ENCODE measurements around the gene CRTAP.
"Not testable (repeated sequence)": the region's sequence is repeated elsewhere in the genome, so short reads cannot be mapped to it uniquely, and the experiment has no call there.

Gene CRTAP

GRCh38 chr3:33113772-33114621 lies at the start of gene CRTAP:
TSS of gene CRTAP (plus strand) at chr3:33114014. CDS start at chr3:33114078, 64 bp downstream.
- peak within 1 kb of the TSS; percentile 90 for H3K27ac ChIP-seq
- H3K4me3 ChIP-seq (ENCODE audit: low read depth in 1 of 2, low read length in 1 of 2): peak within 1 kb of the TSS; percentile 81 to 84
- no peaks in the 10 kb centered on the region for H3K27me3 ChIP-seq
- H3K9me3 ChIP-seq: no peaks in the 10 kb centered on the region
- peaks cover 28 to 30% of the 10 kb centered on the region in 2 experiments for H3K4me1 ChIP-seq (ENCODE audit: control insufficient read depth in 1 of 2, insufficient read depth in 1 of 2, low read depth in 1 of 2, low read length in 1 of 2)
- no peaks in the 10 kb centered on the region for H3K36me3 ChIP-seq
- TF ChIP-seq CTCF (IDR thresholded peaks at IDR 0.05): peak; percentile 35

GRCh38 chr3:33064929-33065328 lies 48.9 kb upstream of the CRTAP start:
- Histone ChIP-seq H3K9me3 (no peaks in the 10 kb centered on the region), H3K4me1 (ENCODE audit: control insufficient read depth in 1 of 2, insufficient read depth in 1 of 2, low read depth in 1 of 2, low read length in 1 of 2) (no peaks in the 10 kb centered on the region), H3K36me3 (peaks cover 84% of the 10 kb centered on the region), H3K27me3 (no peaks in the 10 kb centered on the region), H3K27ac (no peak overlapping the region), H3K4me3 (ENCODE audit: low read depth in 1 of 2, low read length in 1 of 2) (no peak overlapping the region)
- no peak for TF ChIP-seq CTCF (IDR thresholded peaks at IDR 0.05)

- H3K4me1 ChIP-seq (ENCODE audit: control insufficient read depth in 1 of 2, insufficient read depth in 1 of 2, low read depth in 1 of 2, low read length in 1 of 2): no peaks in the 10 kb centered on the region
- H3K4me3 ChIP-seq (ENCODE audit: low read depth in 1 of 2, low read length in 1 of 2): no peak overlapping the region
- no peak for TF ChIP-seq CTCF (IDR thresholded peaks at IDR 0.05)
- H3K9me3 ChIP-seq: no peaks in the 10 kb centered on the region
- no peak overlapping the region for H3K27ac ChIP-seq
- peaks cover 84% of the 10 kb centered on the region for H3K36me3 ChIP-seq
- no peaks in the 10 kb centered on the region for H3K27me3 ChIP-seq
Observed at GRCh38 chr3:33067484-33067883, 46.3 kb upstream of the CRTAP start.

GRCh38 chr3:33069862-33070261 lies 44.0 kb upstream of the CRTAP start:
- H3K36me3 ChIP-seq: peaks cover 76% of the 10 kb centered on the region

GRCh38 chr3:33071181-33071580 lies 42.6 kb upstream of the CRTAP start:
- Histone ChIP-seq H3K36me3 (peaks cover 64% of the 10 kb centered on the region), H3K27ac (no peak overlapping the region), H3K4me1 (ENCODE audit: control insufficient read depth in 1 of 2, insufficient read depth in 1 of 2, low read depth in 1 of 2, low read length in 1 of 2) (peaks cover 14 to 16% of the 10 kb centered on the region in 2 experiments), H3K9me3 (no peaks in the 10 kb centered on the region), H3K4me3 (ENCODE audit: low read depth in 1 of 2, low read length in 1 of 2) (no peak overlapping the region), H3K27me3 (no peaks in the 10 kb centered on the region)
- no peak for TF ChIP-seq CTCF (IDR thresholded peaks at IDR 0.05)

More at GRCh38 chr3:33069862-33070261, 44.0 kb upstream of the CRTAP start:
- not testable (repeated sequence) for H3K4me1 ChIP-seq (ENCODE audit: control insufficient read depth in 1 of 2, insufficient read depth in 1 of 2, low read depth in 1 of 2, low read length in 1 of 2); H3K27ac ChIP-seq; H3K27me3 ChIP-seq; H3K4me3 ChIP-seq (ENCODE audit: low read depth in 1 of 2, low read length in 1 of 2); H3K9me3 ChIP-seq

GRCh38 chr3:33071946-33072345 lies 41.9 kb upstream of the CRTAP start:
- Histone ChIP-seq H3K36me3 (peaks cover 59% of the 10 kb centered on the region), H3K27me3 (no peaks in the 10 kb centered on the region), H3K9me3 (no peaks in the 10 kb centered on the region), H3K4me1 (ENCODE audit: control insufficient read depth in 1 of 2, insufficient read depth in 1 of 2, low read depth in 1 of 2, low read length in 1 of 2) (peaks cover 14 to 16% of the 10 kb centered on the region in 2 experiments), H3K4me3 (ENCODE audit: low read depth in 1 of 2, low read length in 1 of 2) (no peak overlapping the region), H3K27ac (no peak overlapping the region)
- no peak for TF ChIP-seq CTCF (IDR thresholded peaks at IDR 0.05)
